OCI-LY3 (cell line): ENCODE measurements around the gene TEX22.

ENCODE experiments used
- H2AFZ ChIP-seq: fragments of 200-600, 300-600 bp; shearing (Covaris generic); 2 replicates; pipeline ENCODE4 v1.6.0; 2014; ENCODE audit warnings: antibody characterized with exemption, low read depth, low read length
- H3K27ac ChIP-seq: fragments of 200-600, 300-600 bp; sonication (generic); 2 replicates; pipeline ENCODE4 v1.5.1; 2014; ENCODE audit warnings: mild to moderate bottlenecking, low read length, moderate library complexity, mixed read lengths
- H3K27me3 ChIP-seq: fragments of 200-600, 300-600 bp; sonication (generic); 2 replicates; pipeline ENCODE4 v1.6.1; 2014; ENCODE audit warnings: low read depth, low read length, mixed read lengths
- H3K36me3 ChIP-seq: fragments of 200-600, 300-600 bp; sonication (generic); replicated peaks from 2 replicates; pipeline ENCODE3; 2014; ENCODE audit warnings: low read depth, low read length, mixed read lengths
- H3K4me1 ChIP-seq: fragments of 300-600, 200-600 bp; sonication (generic); 2 replicates; pipeline ENCODE4 v1.6.1; 2014; ENCODE audit warnings: low read length, mixed read lengths
- H3K4me2 ChIP-seq: fragments of 200-600, 300-600 bp; sonication (generic); 2 replicates; pipeline ENCODE4 v1.6.1; 2014; ENCODE audit warnings: low read length, mixed read lengths
- H3K4me3 ChIP-seq: fragments of 300-600, 200-600 bp; sonication (generic); 2 replicates; pipeline ENCODE4 v1.5.1; 2014; ENCODE audit warnings: antibody characterized with exemption, mild to moderate bottlenecking, low read length, moderate library complexity
- H3K79me2 ChIP-seq: fragments of 300-600, 200-600 bp; shearing (Covaris generic); 2 replicates; pipeline ENCODE4 v1.6.1; 2014; ENCODE audit warnings: mild to moderate bottlenecking, low read length, mixed read lengths
- H3K9ac ChIP-seq: fragments of 300-600, 200-600 bp; shearing (Covaris generic); 2 replicates; pipeline ENCODE4 v1.6.0; 2014; ENCODE audit warnings: mild to moderate bottlenecking, low read length, moderate library complexity
- H3K9me3 ChIP-seq: fragments of 200-600, 300-600 bp; shearing (Covaris generic); 2 replicates; pipeline ENCODE4 v1.6.1; 2014; ENCODE audit warnings: low read length, mixed read lengths; ENCODE audit not compliant: insufficient read depth
- H4K20me1 ChIP-seq: fragments of 200-600, 300-600 bp; sonication (generic); 2 replicates; pipeline ENCODE4 v1.6.1; 2016; ENCODE audit warnings: low read length, mixed read lengths; ENCODE audit not compliant: insufficient read depth
- EZH2phosphoT487 ChIP-seq: fragments of 200-600 bp; shearing (Covaris generic); IDR thresholded peaks from 2 replicates; pipeline ENCODE4 v1.6.1; 2018; ENCODE audit warnings: antibody characterized with exemption, mixed run types, low read depth
- TF ChIP-seq, protein P1 (sequence below): fragments of 200-600, 300-600 bp; sonication (generic); IDR thresholded peaks from 2 replicates; pipeline ENCODE4 v1.5.1; 2014; ENCODE audit warnings: antibody characterized with exemption, low read length, low read depth

The TEX22 gene

DNA sequence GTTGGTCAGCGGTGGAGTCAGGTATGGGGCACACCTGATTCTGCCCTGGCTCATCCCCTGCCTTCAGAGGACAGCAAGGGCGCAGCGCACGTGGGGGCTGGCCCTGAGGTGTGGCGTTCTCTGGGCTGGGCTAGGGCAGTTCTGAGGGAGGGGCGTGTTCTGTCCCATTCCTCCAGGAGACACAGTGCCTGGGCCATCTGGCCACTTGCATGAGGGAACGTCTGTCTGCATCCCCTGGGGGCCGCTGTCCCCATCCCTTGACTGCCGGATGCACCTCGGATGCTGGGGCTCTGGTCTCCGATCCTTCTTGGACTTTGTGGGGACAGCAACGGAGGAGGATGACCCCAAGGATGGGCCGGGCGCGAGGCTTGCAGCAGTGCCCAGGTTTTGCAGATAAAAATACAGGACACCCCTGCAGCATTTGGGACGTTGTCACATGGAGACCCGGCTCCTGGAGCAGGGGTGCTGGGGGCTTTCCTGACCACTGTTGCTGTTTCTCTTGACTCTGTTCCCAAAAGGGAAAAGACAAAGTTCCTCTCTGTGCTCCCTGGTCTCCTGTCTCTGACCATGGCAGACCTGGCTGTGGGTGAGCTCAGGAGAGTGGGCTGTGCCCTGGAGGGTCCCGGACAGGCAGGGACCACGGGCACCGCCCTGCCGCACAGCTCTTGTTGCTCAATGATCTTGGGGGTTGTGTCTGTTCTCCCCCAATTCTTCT is 28.2 kb downstream of the TEX22 start:
- peaks cover 71% of the 10 kb centered on the region for H4K20me1 ChIP-seq
- H3K27ac ChIP-seq: no peak overlapping the region
- no peak overlapping the region for H3K9ac ChIP-seq
- no peak overlapping the region for H3K4me2 ChIP-seq
- no peaks in the 10 kb centered on the region for H3K9me3 ChIP-seq
- peaks cover 66% of the 10 kb centered on the region for H3K36me3 ChIP-seq
- H2AFZ ChIP-seq: no peak overlapping the region
- TF ChIP-seq, protein P1, sequence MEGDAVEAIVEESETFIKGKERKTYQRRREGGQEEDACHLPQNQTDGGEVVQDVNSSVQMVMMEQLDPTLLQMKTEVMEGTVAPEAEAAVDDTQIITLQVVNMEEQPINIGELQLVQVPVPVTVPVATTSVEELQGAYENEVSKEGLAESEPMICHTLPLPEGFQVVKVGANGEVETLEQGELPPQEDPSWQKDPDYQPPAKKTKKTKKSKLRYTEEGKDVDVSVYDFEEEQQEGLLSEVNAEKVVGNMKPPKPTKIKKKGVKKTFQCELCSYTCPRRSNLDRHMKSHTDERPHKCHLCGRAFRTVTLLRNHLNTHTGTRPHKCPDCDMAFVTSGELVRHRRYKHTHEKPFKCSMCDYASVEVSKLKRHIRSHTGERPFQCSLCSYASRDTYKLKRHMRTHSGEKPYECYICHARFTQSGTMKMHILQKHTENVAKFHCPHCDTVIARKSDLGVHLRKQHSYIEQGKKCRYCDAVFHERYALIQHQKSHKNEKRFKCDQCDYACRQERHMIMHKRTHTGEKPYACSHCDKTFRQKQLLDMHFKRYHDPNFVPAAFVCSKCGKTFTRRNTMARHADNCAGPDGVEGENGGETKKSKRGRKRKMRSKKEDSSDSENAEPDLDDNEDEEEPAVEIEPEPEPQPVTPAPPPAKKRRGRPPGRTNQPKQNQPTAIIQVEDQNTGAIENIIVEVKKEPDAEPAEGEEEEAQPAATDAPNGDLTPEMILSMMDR: no peak
- TF ChIP-seq EZH2phosphoT487: no peak
- H3K4me1 ChIP-seq: peaks cover 4% of the 10 kb centered on the region
- H3K4me3 ChIP-seq: no peak overlapping the region
- H3K79me2 ChIP-seq: peaks cover 95% of the 10 kb centered on the region
- H3K27me3 ChIP-seq: no peaks in the 10 kb centered on the region

DNA sequence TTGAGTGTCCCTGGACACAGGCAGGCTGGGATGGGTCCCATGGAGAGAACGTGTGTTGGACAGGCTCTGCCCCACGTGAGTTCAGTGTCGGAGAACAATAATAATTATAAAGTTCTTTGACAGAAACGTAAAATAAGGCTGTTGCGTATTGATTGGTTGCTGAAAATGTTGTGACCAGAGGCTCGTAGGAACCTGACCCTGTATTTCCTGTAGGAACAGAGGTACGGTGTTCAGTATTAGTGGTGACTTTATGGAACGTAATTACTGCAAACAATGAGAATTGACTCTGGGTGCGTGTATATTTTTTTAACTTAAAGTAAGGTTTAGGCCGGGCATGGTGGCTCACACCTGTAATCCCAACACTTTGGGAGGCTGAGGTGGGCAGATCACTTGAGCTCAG is 29.1 kb downstream of the TEX22 start:
- H3K4me2 ChIP-seq: no peak overlapping the region
- peaks cover 93% of the 10 kb centered on the region for H3K79me2 ChIP-seq
- H3K4me1 ChIP-seq: no peaks in the 10 kb centered on the region
- peaks cover 62% of the 10 kb centered on the region for H3K36me3 ChIP-seq
- no peak overlapping the region for H3K27ac ChIP-seq
- no peak overlapping the region for H3K4me3 ChIP-seq
- peaks cover 64% of the 10 kb centered on the region for H4K20me1 ChIP-seq
- TF ChIP-seq, protein P1: no peak
- no peak for TF ChIP-seq EZH2phosphoT487
- no peak overlapping the region for H3K9ac ChIP-seq
- H3K9me3 ChIP-seq: no peaks in the 10 kb centered on the region
- no peaks in the 10 kb centered on the region for H3K27me3 ChIP-seq
- no peak overlapping the region for H2AFZ ChIP-seq

DNA sequence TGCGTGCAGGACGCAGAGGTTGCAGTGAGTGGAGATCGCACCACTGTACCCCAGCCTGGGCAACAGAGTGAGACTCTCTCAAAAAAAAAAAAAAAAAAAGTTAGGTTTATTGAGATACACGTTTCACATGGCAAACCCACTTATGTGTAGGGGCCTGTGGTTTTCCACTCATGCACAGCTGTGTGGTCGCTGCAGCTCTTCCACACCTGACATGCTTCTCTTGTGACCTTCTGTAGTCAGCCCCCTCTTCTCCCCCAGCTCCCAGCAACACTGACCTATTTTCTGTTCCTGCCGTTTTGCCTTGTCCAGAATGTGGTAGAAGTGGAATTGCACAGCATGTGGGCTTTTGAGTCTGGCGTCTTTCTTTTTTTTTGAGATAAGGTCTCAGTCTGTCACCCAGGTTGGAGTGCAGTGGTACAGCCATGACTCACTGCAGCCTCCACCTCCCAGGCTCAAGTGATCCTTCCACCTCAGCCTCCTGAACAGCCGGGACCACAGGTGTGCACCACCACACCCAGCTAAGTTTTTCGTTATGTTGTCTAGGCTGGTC is 29.7 kb downstream of the TEX22 start:
- TF ChIP-seq, protein P1: no peak
- Histone ChIP-seq H3K4me2 (no peak overlapping the region), H3K36me3 (peaks cover 57% of the 10 kb centered on the region), H3K9me3 (no peaks in the 10 kb centered on the region), H3K27ac (no peak overlapping the region), H2AFZ (no peak overlapping the region), H3K4me3 (no peak overlapping the region), H3K79me2 (peaks cover 93% of the 10 kb centered on the region), H4K20me1 (peaks cover 65% of the 10 kb centered on the region), H3K27me3 (no peaks in the 10 kb centered on the region), H3K9ac (no peak overlapping the region), H3K4me1 (no peaks in the 10 kb centered on the region)

DNA sequence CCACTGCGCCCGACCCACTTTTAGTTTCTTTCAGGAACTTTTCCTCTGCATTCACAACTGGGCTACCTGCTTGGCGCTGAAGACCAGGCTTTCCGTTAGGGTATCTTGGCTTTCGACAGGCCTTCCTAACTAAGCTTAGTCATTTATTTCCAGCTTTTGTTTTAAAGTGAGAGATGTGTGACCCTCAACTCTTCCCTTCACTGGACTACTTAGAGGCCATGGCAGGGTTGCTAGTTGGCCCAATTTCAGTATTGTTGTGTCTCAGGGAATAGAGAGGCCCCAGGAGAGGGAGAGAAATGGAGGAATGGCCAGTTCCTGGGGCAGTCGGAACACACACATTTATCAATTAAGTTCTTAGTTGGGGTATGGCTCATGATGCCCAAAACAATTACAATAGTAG is 31.7 kb downstream of the TEX22 start:
- Histone ChIP-seq H3K9me3 (no peaks in the 10 kb centered on the region), H2AFZ (no peak overlapping the region), H4K20me1 (peaks cover 70% of the 10 kb centered on the region), H3K4me1 (no peaks in the 10 kb centered on the region), H3K27ac (no peak overlapping the region), H3K36me3 (peaks cover 45% of the 10 kb centered on the region), H3K27me3 (no peaks in the 10 kb centered on the region), H3K9ac (no peak overlapping the region), H3K79me2 (peaks cover 93% of the 10 kb centered on the region), H3K4me3 (no peak overlapping the region), H3K4me2 (no peak overlapping the region)
- TF ChIP-seq, protein P1: no peak
- TF ChIP-seq EZH2phosphoT487: no peak
